Glutamatergic neuron (in vitro differentiated cells): ENCODE data around the gene CACFD1. TPM values are rescaled to one million over a fixed set of nuclear protein-coding genes. Genes with fewer than 3 reads are reported as not detected.

Experiments used
- DNase-seq: peaks from one replicate; pipeline ENCODE4 v3.0.0; 2022
- H3K27ac Mint-ChIP-seq: one replicate; pipeline ENCODE4 v1.8.0; 2020; ENCODE audit warnings: mild to moderate bottlenecking, mixed read lengths, inconsistent platforms; ENCODE audit not compliant: unreplicated experiment
- H3K27me3 Mint-ChIP-seq: one replicate; pipeline ENCODE4 v1.8.0; 2020; ENCODE audit warnings: mild to moderate bottlenecking, moderate library complexity, mixed read lengths, inconsistent platforms; ENCODE audit not compliant: unreplicated experiment
- H3K36me3 Mint-ChIP-seq: one replicate; pipeline ENCODE4 v1.8.0; 2020; ENCODE audit warnings: mild to moderate bottlenecking, mixed read lengths, inconsistent platforms; ENCODE audit not compliant: unreplicated experiment
- H3K4me1 Mint-ChIP-seq: one replicate; pipeline ENCODE4 v1.8.0; 2020; ENCODE audit warnings: mild to moderate bottlenecking, low read depth, mixed read lengths, inconsistent platforms; ENCODE audit not compliant: unreplicated experiment
- H3K4me3 Mint-ChIP-seq: one replicate; pipeline ENCODE4 v1.8.0; 2020; ENCODE audit warnings: mild to moderate bottlenecking, mixed read lengths, inconsistent platforms; ENCODE audit not compliant: unreplicated experiment
- H3K9me3 Mint-ChIP-seq: one replicate; pipeline ENCODE4 v1.8.0; 2020; ENCODE audit warnings: mild to moderate bottlenecking, moderate library complexity, mixed read lengths, inconsistent platforms; ENCODE audit not compliant: unreplicated experiment
- total RNA-seq: library from RNA; stranded (reverse); fragmentation: NEBNext Ultra II Directional; extraction: Animal tissue kit (Norgen Biotek cat#: 25700); gene quantifications from one replicate; pipeline ENCODE4 v1.2.1, GENCODE V29; 2021; ENCODE audit not compliant: unreplicated experiment
- TF ChIP-seq, protein P1 (sequence below): fragments of 200-600 bp; sonication (generic); IDR thresholded peaks from one replicate; pipeline ENCODE4 v1.5.0; 2021; ENCODE audit not compliant: partially characterized antibody, unreplicated experiment

Gene CACFD1
- total RNA-seq, 1 donor from 2014 or later: 45.4 TPM

DNA sequence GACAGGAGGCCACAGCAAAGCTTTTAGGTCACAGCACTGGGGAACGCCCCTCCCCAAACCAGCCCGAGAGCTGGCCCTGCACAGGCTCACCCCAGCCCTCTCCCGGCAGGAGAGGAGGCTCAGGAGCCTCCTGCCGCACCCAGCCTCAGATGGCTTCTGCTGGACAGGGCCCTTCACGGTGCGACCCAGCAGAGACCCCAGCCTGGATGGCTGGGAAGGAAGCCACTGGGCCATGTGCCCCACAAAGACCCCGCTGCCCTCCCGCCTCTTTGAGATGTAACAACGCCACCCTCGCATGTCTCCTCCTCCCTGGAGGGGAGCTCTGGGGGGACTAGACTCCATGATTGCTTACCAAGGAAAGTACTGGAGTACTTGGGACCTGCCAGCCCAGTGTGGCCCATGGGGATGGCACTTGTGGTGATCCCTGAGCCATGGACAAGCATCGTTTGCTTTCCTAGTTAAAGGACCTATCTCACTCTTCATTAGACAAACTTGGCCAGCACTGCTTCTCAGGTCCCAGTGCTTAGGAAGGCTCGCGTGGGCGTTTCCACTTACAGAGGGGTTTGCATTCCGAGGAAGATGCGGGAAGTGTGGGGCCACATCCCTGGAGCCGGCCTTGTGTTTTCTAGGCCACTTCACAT lies 56.0 kb downstream of the CACFD1 start:
- no peak overlapping the region for H3K4me3 Mint-ChIP-seq
- TF ChIP-seq, protein P1, sequence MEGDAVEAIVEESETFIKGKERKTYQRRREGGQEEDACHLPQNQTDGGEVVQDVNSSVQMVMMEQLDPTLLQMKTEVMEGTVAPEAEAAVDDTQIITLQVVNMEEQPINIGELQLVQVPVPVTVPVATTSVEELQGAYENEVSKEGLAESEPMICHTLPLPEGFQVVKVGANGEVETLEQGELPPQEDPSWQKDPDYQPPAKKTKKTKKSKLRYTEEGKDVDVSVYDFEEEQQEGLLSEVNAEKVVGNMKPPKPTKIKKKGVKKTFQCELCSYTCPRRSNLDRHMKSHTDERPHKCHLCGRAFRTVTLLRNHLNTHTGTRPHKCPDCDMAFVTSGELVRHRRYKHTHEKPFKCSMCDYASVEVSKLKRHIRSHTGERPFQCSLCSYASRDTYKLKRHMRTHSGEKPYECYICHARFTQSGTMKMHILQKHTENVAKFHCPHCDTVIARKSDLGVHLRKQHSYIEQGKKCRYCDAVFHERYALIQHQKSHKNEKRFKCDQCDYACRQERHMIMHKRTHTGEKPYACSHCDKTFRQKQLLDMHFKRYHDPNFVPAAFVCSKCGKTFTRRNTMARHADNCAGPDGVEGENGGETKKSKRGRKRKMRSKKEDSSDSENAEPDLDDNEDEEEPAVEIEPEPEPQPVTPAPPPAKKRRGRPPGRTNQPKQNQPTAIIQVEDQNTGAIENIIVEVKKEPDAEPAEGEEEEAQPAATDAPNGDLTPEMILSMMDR: no peak
- DNase-seq: no peak
- no peaks in the 10 kb centered on the region for H3K9me3 Mint-ChIP-seq
- peak overlapping the region; percentile 44 for H3K27ac Mint-ChIP-seq
- no peaks in the 10 kb centered on the region for H3K36me3 Mint-ChIP-seq
- no peaks in the 10 kb centered on the region for H3K27me3 Mint-ChIP-seq
- H3K4me1 Mint-ChIP-seq: peaks cover 2% of the 10 kb centered on the region

DNA sequence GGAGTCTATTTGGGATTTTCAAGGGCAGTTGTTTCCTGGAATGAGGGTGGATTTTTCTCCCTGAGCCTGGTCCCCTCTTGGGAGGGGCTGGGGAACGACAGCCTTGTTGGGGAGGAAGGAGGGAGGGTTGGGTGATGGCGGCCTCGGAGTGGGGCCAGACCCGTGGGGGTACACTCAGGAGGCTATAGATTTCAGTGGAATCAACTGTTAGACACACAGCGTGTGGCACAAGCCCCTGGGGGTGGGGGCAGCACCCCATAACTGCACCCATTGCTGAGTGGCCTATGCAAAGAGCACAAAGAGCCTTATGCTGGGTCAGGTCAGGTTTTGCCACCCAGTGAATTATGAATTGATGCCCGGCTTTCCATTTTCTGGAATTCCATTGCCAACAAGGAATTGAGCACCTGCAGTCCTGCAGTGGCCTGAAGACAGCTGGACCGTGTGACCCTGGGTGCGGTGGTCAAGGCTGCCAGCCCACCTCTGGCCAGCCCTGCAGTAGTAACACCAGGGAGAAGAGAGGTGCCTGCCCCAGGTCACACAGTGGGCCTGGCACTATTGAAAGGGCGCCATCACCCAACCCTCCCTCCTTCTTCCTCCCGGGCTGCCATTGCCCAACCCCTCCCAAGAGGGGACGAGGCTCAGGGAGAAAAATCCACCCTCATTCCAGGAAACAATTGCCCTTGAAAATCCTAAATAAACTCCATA lies 56.6 kb downstream of the CACFD1 start:
- no peaks in the 10 kb centered on the region for H3K36me3 Mint-ChIP-seq
- no peaks in the 10 kb centered on the region for H3K27me3 Mint-ChIP-seq
- no peak overlapping the region for H3K27ac Mint-ChIP-seq
- peaks cover 2% of the 10 kb centered on the region for H3K9me3 Mint-ChIP-seq
- H3K4me1 Mint-ChIP-seq: peaks cover 7% of the 10 kb centered on the region
- H3K4me3 Mint-ChIP-seq: no peak overlapping the region
- no peak for DNase-seq
- TF ChIP-seq, protein P1: no peak

DNA sequence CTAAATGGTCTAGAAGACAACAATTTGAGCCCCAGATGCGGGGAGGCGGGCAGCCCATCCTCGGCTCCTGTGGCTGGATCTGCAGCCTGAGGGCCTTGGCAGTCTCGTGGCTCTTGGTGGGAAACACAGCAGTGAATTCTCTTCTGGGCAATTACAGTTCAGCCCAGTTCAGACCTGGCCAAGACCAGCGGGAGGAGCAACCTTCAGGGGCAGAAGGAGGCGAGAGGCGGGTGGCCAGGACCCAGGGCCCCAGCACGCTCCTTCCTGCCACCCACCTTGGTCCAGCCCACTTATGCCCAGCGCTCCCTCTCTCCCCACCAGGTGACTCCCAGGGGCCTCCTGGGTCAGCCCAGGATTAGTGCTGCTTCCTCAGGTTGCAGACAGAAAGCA lies 57.2 kb downstream of the CACFD1 start:
- Mint-ChIP-seq H3K27ac (no peak overlapping the region), H3K9me3 (peaks cover 2% of the 10 kb centered on the region), H3K27me3 (no peaks in the 10 kb centered on the region), H3K36me3 (no peaks in the 10 kb centered on the region), H3K4me1 (peaks cover 11% of the 10 kb centered on the region), H3K4me3 (no peak overlapping the region)
- TF ChIP-seq, protein P1: no peak
- DNase-seq: no peak

DNA sequence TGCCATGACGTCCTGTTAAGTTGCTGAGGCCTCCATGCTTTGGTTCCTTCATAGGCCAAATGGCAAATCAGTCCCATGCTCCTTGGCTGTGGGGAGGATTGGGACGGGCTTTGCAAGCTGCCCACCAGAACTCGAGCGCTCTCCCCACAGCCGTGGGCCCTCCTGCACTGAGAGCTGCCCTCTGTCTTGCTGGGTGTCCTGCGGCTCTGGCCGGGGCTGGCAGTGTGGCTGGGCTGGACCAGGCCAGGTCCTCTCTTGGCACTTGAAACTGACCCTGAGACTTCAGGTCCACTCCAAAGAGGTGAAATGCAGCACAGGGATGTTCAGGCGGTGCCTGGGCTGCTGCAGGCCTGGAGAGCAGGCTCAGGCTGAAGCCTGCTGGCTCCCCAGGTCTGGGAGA lies 57.9 kb downstream of the CACFD1 start:
- Mint-ChIP-seq H3K9me3 (peaks cover 2% of the 10 kb centered on the region), H3K4me3 (no peak overlapping the region), H3K4me1 (peaks cover 11% of the 10 kb centered on the region), H3K36me3 (no peaks in the 10 kb centered on the region), H3K27me3 (no peaks in the 10 kb centered on the region), H3K27ac (no peak overlapping the region)
- DNase-seq: no peak
- TF ChIP-seq, protein P1: no peak

DNA sequence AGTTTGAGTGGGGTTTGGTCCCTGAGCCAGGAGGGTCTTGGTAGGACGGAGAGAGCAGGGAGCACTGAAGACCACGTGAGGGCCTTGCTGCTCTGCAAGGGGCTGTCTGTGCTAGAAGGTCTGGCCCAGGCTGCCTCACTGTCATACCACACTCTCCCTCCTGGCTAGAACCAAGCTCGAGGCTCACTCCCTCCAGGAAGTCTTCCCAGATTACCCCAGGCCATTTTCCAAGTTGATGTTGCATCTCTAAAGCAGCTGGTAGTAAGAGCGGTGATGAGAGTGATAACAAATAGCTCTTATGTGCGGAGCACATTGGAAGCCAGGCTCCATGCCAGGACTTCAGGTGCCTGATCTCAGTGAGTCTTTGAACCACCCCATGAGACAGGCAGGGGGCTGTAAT lies 58.4 kb downstream of the CACFD1 start:
- peaks cover 13% of the 10 kb centered on the region for H3K4me1 Mint-ChIP-seq
- no peak overlapping the region for H3K4me3 Mint-ChIP-seq
- H3K27ac Mint-ChIP-seq: no peak overlapping the region
- no peaks in the 10 kb centered on the region for H3K36me3 Mint-ChIP-seq
- no peak for DNase-seq
- H3K9me3 Mint-ChIP-seq: peaks cover 2% of the 10 kb centered on the region
- TF ChIP-seq, protein P1: no peak
- no peaks in the 10 kb centered on the region for H3K27me3 Mint-ChIP-seq
